Airway epithelial cell (primary cell): ENCODE data around the gene MYO3A. TPM values are rescaled to one million over a fixed set of nuclear protein-coding genes. Genes with fewer than 3 reads are reported as not detected.

Experiments
- total RNA-seq: library from RNA; depleted of rRNA; stranded (reverse); fragments of >200 nt; gene quantifications from 2 replicates; pipeline ENCODE4 v1.2.3, GENCODE V29; 2015

Gene MYO3A
- not detected in 2 replicates for total RNA-seq

GRCh38 chr10:25933653-25934608, at the start of gene MYO3A:
TSS of gene MYO3A (plus strand) at chr10:25934229. CDS start at chr10:25952111, 17,882 bp downstream.

GRCh38 chr10:26216585-26217395, 282.8 kb downstream of the MYO3A start, which contains the start of gene GAD2:
TSS of gene GAD2 (plus strand) at chr10:26216774. CDS start at chr10:26216810, 36 bp downstream.

